HG03135 (cell line): ENCODE results near the gene SSH2.

Experiments used
- ATAC-seq: cut with Tn5 transposase; IDR thresholded peaks from one replicate; pipeline ENCODE4 v1.9.1; 2021; ENCODE audit warnings: mild to moderate bottlenecking, moderate library complexity; ENCODE audit not compliant: unreplicated experiment

SSH2 gene

GRCh38 chr17:29594519-29595090 lies 335.4 kb downstream of the SSH2 start:
- no peak for ATAC-seq

- no peak for ATAC-seq
Measured at GRCh38 chr17:29593591-29594518, 336.2 kb downstream of the SSH2 start.

DNA sequence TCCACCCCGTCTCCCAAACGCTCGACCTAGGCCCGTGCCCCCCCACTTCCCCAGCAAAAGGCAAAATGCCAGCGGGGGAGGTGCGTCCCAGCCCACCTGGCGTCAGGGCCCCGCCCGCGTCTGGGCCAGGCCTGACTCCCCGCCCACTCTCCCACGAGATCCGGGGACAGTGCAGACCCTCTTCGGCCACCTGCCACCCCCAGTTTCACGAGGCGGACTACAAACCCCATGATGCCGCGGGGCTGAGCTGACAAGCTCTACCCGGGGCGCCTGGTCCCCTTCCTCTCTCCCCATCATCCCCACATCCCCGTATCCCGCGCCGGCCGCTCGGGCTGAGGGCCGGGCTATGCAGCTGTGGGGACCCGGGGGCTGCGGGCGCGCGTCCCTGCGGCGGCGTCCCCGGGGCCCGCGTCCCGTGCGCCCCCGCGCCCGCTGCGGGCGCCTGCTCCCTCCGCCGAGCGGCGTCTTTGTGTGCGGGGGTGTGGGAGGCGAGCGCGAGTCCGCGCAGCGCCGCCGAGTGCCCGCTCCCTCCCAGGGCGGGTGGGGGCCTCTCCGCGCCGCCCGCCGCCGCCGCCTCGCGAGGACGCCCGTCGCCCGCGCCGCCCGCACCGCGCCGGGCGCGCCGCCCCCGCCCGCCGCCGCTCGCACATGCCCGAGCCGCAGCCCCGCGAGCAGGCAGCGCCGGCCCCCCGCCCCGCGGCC lies 337.0 kb downstream of the SSH2 start, which contains the start of gene ANKRD13B:
ANKRD13B (plus strand) TSS at position 283 of the 702 bp plus-strand sequence. CDS start 490 bp downstream, outside the sequence.
- ATAC-seq: no peak

- no peak for ATAC-seq
Measured at GRCh38 chr17:29591737-29592608, 338.1 kb downstream of the SSH2 start.

- no peak for ATAC-seq
Measured at GRCh38 chr17:29591146-29591736, 338.8 kb downstream of the SSH2 start.

GRCh38 chr17:29590411-29591145 lies 339.4 kb downstream of the SSH2 start:
- no peak for ATAC-seq

GRCh38 chr17:29589524-29590410 lies 340.3 kb downstream of the SSH2 start, which contains the start of gene GIT1:
Gene GIT1, minus strand, starts transcription at chr17:29589648. Its CDS starts 270 bp downstream, at chr17:29589378.
- ATAC-seq: peak; percentile 55

GRCh38 chr17:29588562-29589411 lies 341.2 kb downstream of the SSH2 start:
- ATAC-seq: peak; percentile 15

- no peak for ATAC-seq
Measured at GRCh38 chr17:29588017-29588561, 341.9 kb downstream of the SSH2 start.

- no peak for ATAC-seq
Measured at GRCh38 chr17:29587591-29587990, 342.4 kb downstream of the SSH2 start.

- no peak for ATAC-seq
Measured at GRCh38 chr17:29586676-29587469, 343.2 kb downstream of the SSH2 start.

GRCh38 chr17:29585080-29585751 lies 344.8 kb downstream of the SSH2 start:
- no peak for ATAC-seq

DNA sequence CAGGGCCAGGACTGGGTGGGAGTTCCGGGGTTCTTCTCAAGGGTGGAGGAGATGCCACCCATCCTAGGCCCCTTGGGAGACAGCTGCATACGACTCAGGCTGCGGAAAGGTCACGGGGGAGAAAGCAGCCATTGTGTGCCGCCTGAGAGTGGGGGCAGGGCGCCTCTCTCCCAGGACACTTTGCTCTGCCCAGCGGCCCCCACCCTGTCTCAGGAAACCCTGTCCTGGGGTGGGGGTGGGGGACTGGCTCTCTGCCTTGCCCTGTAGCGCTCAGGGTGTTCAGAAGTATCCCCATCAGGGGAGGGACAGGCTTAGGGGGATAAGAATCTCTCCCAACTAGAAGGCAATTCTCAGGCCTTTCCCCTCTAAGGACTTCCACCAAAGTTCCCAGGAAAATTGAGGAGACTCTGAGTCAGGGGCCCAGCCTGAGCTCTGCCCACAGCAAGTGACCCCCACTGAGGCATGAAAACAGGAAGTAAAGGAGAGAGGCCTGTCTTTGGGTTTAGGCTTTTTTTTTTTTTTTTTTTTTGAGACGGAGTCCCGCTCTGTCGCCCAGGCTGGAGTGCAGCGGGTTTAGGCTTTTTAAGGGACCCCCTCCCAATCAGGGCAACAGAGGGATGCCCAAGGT lies 345.5 kb downstream of the SSH2 start:
- ATAC-seq: no peak

GRCh38 chr17:29583324-29584248 lies 346.4 kb downstream of the SSH2 start:
- no peak for ATAC-seq
